Measurements from ENCODE around the gene CDH13.

The CDH13 gene

DNA sequence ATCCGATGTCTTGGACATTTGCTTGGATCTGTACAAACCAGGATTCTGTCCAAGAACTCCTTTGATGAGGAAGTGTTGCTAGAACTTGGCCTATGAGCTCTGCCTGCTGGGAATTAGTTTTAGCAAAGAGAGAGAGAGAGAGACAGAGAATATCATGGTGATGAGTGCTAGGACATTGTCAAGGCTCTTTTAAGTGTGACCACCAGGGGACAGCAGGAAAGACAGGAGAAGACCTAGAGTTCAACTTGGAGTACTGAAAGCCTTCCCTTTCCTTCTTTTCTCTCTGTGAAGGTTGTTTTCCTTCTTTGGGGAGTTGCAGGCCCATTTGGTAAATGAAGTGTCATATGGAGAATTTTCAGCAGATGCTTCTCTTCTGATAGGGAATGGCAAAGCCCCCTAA lies 791.8 kb downstream of the CDH13 start:
- no peak overlapping the region for H3K27ac Mint-ChIP-seq

DNA sequence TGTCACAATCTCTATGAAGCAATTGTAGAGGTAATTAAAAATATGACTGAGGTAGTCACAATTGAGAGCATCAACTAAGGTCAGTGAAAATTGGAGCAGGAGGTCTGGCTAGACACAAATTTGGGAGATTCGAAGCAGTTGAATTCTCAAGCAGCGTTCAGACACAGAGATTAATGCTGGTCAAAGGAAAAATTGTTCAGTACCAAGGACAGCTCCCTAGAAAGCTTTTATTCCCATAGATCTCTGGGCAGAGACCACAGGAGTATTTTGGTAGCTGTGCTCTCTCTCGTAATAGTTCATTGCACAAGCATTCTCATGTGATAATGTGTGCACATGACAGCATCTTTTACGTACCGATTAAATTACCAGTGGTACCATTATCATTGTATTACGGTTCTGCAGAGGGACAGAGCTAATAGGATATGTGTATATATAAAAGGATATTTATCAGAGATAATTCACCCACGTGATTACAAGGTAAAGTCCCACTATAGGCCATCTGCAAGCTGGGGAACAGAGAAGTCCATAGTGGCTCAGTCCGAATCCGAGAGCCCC lies 793.5 kb downstream of the CDH13 start:
- Mint-ChIP-seq H3K9me3 (no peaks in the 10 kb centered on the region), H3K4me1 (ENCODE audit: low read depth) (no peaks in the 10 kb centered on the region), H3K27me3 (ENCODE audit: low read depth) (no peaks in the 10 kb centered on the region), H3K36me3 (ENCODE audit: low read depth) (no peaks in the 10 kb centered on the region), H3K4me3 (no peak overlapping the region), H3K27ac (no peak overlapping the region)

More for the DNA sequence above, 791.8 kb downstream of the CDH13 start:
- H3K36me3 Mint-ChIP-seq (ENCODE audit: low read depth): no peaks in the 10 kb centered on the region
- no peak overlapping the region for H3K4me3 Mint-ChIP-seq
- no peaks in the 10 kb centered on the region for H3K4me1 Mint-ChIP-seq (ENCODE audit: low read depth)
- H3K9me3 Mint-ChIP-seq: no peaks in the 10 kb centered on the region
- H3K27me3 Mint-ChIP-seq (ENCODE audit: low read depth): no peaks in the 10 kb centered on the region

DNA sequence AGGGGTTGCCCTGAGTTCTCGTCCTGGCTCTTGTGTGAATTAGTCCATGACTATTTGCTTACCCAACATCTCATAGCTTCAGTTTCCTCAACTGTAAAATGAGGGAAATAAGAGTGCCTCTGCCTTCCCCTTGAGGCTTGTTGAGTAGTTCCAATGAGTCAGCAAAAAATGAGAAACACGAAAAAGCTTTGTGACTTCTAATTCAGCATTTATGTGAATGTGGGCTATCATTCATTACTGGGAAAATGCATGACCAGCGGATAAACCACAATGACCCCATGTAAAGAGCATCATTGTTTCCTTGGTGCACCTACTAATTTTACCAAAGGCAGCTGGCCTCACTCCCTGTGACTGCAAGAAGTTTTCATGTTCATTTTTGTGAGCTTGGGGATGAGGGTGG lies 806.4 kb downstream of the CDH13 start:
- Mint-ChIP-seq H3K36me3 (ENCODE audit: low read depth) (no peaks in the 10 kb centered on the region), H3K9me3 (peaks cover 10% of the 10 kb centered on the region), H3K4me1 (ENCODE audit: low read depth) (no peaks in the 10 kb centered on the region), H3K27me3 (ENCODE audit: low read depth) (no peaks in the 10 kb centered on the region), H3K4me3 (no peak overlapping the region), H3K27ac (no peak overlapping the region)

DNA sequence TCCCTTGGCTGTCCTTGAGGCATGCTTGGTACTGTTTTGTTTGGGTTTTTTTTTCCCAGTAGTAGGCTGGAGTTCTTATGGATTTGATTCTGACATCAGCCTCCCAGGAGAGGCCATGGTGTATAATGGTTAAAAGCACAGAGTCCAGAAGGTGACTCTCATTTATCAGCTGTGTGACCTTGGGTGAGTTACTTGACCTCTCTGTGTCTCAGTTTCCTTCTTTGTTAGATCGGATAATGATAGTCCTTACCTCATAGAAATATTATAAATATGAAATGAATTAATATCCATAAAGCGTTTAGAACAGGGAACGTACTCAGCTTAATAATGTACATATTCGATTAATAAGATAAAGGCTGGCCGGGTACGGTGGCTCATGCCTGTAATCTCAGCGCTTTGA lies 810.3 kb downstream of the CDH13 start:
- Mint-ChIP-seq H3K4me3 (no peak overlapping the region), H3K27ac (no peak overlapping the region), H3K9me3 (no peaks in the 10 kb centered on the region), H3K4me1 (ENCODE audit: low read depth) (no peaks in the 10 kb centered on the region), H3K27me3 (ENCODE audit: low read depth) (no peaks in the 10 kb centered on the region), H3K36me3 (ENCODE audit: low read depth) (no peaks in the 10 kb centered on the region)

DNA sequence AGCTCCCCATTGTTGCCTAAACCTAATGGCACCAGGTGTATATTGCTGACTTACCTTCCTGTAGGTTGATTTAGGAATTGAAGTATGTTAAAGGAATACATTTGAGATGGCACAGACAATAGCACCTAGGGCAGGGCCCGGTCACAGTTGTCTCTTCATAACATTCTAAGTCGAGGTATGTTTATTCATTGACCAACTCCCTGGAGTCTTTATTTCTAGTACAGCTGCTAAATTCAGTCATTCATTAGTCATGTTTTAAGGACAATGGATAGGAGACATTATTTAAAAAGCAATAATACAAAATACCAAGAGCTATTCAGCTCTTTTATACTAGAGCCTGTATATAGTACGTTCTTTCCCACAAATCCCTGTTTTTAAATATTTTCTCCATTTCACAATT lies 811.6 kb downstream of the CDH13 start:
- Mint-ChIP-seq H3K27ac (no peak overlapping the region), H3K27me3 (ENCODE audit: low read depth) (no peaks in the 10 kb centered on the region), H3K36me3 (ENCODE audit: low read depth) (no peaks in the 10 kb centered on the region), H3K9me3 (no peaks in the 10 kb centered on the region), H3K4me3 (no peak overlapping the region), H3K4me1 (ENCODE audit: low read depth) (no peaks in the 10 kb centered on the region)

DNA sequence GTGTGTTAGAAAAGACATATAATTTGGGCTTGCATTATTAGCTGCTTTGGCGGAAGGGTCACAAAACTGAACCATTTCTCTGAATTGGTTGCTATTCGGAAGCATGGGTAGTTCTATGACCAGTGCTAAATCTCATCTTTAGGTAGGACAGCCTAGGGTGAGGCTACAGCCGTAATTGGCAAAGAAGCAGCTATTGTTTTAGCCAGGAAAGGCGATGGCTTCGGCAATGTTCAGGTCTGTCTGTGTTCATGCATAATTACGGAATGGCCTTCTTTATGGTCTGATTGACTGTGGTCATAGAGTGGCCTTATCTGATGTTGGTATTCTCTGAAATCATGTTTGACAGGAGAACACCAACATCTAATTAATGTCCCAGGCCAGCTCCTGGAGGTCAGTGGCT lies 812.6 kb downstream of the CDH13 start:
- Mint-ChIP-seq H3K36me3 (ENCODE audit: low read depth) (no peaks in the 10 kb centered on the region), H3K4me1 (ENCODE audit: low read depth) (no peaks in the 10 kb centered on the region), H3K27ac (no peak overlapping the region), H3K27me3 (ENCODE audit: low read depth) (no peaks in the 10 kb centered on the region), H3K9me3 (no peaks in the 10 kb centered on the region), H3K4me3 (no peak overlapping the region)

DNA sequence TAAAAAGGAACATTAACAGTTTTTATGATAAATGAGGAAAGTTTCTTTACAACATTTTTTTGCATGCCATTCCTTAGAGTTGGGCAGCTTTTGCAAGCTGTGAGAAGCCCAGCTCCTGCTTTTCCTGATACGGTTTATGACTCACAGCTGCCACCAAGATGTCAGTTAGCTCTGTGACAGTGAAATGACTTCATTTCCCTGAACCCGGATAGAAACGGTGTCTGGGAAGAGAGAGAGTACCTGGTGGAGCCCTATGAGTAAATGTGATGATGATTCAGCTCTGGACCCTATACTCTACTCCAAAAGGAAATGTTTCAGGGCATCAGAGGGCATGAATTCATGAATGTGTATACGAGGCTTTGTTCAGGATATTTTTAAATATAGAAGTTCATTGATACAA lies 814.7 kb downstream of the CDH13 start:
- Mint-ChIP-seq H3K27me3 (ENCODE audit: low read depth) (no peaks in the 10 kb centered on the region), H3K36me3 (ENCODE audit: low read depth) (no peaks in the 10 kb centered on the region), H3K4me1 (ENCODE audit: low read depth) (no peaks in the 10 kb centered on the region), H3K9me3 (no peaks in the 10 kb centered on the region), H3K4me3 (no peak overlapping the region), H3K27ac (no peak overlapping the region)

DNA sequence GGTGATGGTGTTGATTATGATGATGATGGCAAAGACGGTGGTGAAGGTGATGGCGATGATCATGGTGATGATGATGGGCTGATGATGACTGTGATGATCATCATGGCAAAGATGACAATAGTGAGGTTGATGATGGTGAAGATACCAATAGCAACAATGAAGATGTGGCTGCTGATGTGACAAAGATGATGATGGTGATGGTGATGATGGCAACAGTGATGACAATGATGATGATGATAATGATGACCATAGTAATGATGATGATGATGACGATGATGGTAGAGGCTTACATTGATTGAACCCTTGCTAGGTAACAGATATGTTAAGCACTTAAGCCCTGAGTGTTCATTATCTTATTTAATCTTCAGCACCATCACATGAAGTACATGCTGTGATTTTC lies 817.2 kb downstream of the CDH13 start:
- no peak overlapping the region for H3K4me3 Mint-ChIP-seq

DNA sequence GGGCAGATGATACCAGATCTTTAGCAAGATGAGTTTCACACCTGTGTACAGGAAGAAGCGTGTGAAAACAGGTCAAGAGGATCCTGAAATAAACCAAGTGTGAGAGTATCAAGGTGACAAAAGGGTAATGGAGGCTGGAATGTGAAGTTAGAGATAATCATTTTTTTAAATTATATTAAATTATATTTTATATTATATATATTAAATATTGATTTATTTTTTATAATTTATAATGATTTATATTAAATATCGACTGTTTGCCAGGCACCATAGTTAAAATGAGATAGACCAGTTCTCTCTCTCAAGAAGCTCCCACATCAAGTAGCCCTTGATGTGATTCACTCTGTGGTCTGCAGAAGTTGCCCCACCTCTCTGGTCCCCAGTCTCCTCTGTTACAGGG lies 820.8 kb downstream of the CDH13 start:
- Mint-ChIP-seq H3K9me3 (no peaks in the 10 kb centered on the region), H3K4me1 (ENCODE audit: low read depth) (no peaks in the 10 kb centered on the region), H3K27ac (no peak overlapping the region), H3K36me3 (ENCODE audit: low read depth) (no peaks in the 10 kb centered on the region), H3K4me3 (no peak overlapping the region), H3K27me3 (ENCODE audit: low read depth) (no peaks in the 10 kb centered on the region)

More for the DNA sequence above, 817.2 kb downstream of the CDH13 start:
- no peaks in the 10 kb centered on the region for H3K9me3 Mint-ChIP-seq
- H3K4me1 Mint-ChIP-seq (ENCODE audit: low read depth): no peaks in the 10 kb centered on the region
- H3K36me3 Mint-ChIP-seq (ENCODE audit: low read depth): no peaks in the 10 kb centered on the region
- H3K27me3 Mint-ChIP-seq (ENCODE audit: low read depth): no peaks in the 10 kb centered on the region
- no peak overlapping the region for H3K27ac Mint-ChIP-seq

DNA sequence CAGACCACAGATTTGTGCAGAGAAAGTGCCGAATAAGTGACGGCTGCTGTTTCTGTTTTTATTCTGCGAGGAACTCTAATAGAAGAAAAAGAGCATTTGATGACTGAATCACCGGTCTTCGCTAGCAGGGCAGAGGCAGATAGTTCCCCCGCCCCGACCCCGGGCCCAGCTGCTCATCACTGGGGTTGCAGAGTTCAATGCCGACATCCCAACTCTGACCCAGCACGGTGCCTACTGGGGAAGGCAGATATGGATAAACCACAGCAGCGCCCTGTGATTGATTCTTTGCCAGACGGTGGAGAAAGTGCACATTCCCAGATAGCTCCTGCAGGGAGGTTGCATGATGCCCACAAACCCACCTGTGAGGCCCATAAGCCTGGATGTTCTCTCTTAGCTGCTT lies 823.1 kb downstream of the CDH13 start:
- Mint-ChIP-seq H3K9me3 (no peaks in the 10 kb centered on the region), H3K27ac (no peak overlapping the region), H3K4me1 (ENCODE audit: low read depth) (no peaks in the 10 kb centered on the region), H3K4me3 (no peak overlapping the region), H3K36me3 (ENCODE audit: low read depth) (no peaks in the 10 kb centered on the region), H3K27me3 (ENCODE audit: low read depth) (no peaks in the 10 kb centered on the region)

DNA sequence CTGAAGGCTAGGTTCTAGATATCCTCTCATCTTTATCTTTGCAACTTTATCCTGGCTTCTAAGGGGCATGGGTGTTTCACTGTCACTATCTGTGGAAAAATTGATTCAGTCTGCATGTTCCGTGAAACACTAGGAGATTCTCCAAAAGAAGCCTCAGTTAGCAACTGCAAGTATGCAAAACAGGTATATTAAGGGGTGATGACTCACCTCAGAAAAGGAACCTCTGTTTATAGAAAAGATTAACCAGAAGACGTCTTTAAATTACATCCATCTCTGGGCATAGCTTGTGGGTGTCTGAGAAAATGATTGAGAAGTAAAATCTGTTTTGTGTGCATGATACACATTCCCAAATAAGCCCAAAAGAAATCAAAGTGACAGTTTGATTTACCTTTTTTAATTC lies 827.2 kb downstream of the CDH13 start:
- no peak overlapping the region for H3K4me3 Mint-ChIP-seq
- H3K27me3 Mint-ChIP-seq (ENCODE audit: low read depth): no peaks in the 10 kb centered on the region
- no peaks in the 10 kb centered on the region for H3K36me3 Mint-ChIP-seq (ENCODE audit: low read depth)
- no peak overlapping the region for H3K27ac Mint-ChIP-seq
- no peaks in the 10 kb centered on the region for H3K4me1 Mint-ChIP-seq (ENCODE audit: low read depth)
- no peaks in the 10 kb centered on the region for H3K9me3 Mint-ChIP-seq

DNA sequence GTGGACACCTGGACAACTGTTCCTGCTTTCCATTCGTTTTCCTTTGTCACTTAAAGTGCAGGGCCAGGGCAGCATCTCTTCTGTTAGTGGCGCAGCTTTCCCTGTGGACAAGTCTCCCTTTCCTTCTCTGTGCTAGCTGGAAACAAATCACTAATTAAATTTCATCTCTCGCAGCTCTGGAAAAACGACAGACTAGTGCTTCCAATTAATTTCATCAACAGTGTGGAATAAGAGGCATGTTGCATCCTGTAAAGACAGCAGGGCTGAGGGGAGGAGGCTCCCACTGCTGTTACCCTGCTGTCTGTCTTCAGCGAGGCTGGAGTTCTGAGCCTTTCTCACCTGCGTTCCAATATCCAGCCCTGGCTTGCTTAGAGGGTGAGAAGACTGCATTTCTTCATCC lies 828.9 kb downstream of the CDH13 start:
- Mint-ChIP-seq H3K4me3 (no peak overlapping the region), H3K27me3 (ENCODE audit: low read depth) (no peaks in the 10 kb centered on the region), H3K4me1 (ENCODE audit: low read depth) (no peaks in the 10 kb centered on the region), H3K36me3 (ENCODE audit: low read depth) (no peaks in the 10 kb centered on the region), H3K9me3 (no peaks in the 10 kb centered on the region), H3K27ac (no peak overlapping the region)

DNA sequence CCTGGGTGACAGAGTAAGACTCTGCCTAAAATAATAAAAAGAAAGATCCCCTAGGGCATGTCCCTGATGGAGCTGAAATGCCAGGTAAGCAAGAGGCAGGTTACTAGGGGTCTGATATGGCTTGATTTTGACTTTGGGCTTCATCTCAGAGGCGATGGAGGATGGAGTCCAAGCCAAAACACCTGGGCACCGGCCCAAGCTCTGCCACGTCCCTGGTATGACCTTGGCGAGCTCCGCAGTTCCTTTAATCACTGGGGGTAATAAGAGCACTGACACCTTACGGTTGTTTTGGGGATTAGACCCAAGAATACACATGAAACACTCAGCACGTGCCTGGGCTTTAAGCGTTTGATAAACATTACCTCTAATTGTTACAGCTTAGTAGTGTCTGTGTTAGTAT lies 830.2 kb downstream of the CDH13 start:
- Mint-ChIP-seq H3K27me3 (ENCODE audit: low read depth) (no peaks in the 10 kb centered on the region), H3K9me3 (no peaks in the 10 kb centered on the region), H3K4me3 (no peak overlapping the region), H3K36me3 (ENCODE audit: low read depth) (no peaks in the 10 kb centered on the region), H3K4me1 (ENCODE audit: low read depth) (no peaks in the 10 kb centered on the region), H3K27ac (no peak overlapping the region)

DNA sequence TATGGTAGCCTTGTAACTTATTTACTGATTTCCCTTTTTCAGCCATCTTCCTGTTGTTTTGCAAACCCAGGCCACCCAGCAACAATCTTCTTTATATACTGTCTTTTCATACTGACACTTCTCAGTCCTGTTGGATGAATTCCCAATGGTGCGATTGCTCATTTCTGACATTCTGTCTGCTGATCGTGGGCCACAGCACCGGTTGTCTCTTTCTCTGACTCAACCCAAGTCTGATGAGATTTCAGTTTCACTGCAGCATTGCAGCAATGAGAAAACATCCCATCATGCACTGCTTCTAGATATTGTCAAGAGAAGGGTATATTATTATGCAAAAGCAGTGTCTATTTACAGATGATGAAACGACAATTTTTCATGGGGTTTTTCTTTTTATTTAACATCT lies 831.8 kb downstream of the CDH13 start:
- Mint-ChIP-seq H3K36me3 (ENCODE audit: low read depth) (no peaks in the 10 kb centered on the region), H3K27me3 (ENCODE audit: low read depth) (no peaks in the 10 kb centered on the region), H3K4me1 (ENCODE audit: low read depth) (no peaks in the 10 kb centered on the region), H3K9me3 (no peaks in the 10 kb centered on the region), H3K4me3 (no peak overlapping the region), H3K27ac (no peak overlapping the region)

DNA sequence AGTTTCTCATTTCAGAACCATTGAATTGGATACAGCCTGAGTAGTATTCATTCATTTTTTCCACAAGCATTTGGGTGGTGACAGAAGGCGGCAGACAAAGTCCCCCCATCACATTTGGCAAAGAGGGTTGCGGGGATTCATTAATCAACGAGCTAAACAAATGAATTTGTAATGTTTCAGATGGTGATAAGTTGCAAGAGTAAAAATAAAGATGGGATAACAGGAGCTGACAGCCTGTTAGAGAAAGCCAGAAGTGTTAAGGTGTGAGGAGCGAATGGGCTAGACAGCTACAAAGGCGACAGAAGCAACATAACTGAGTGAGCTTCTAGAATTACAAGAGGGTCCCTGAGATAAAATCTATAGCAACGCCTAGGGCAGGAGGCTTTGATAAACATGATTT lies 838.2 kb downstream of the CDH13 start:
- H3K4me3 Mint-ChIP-seq: no peak overlapping the region
- no peak overlapping the region for H3K27ac Mint-ChIP-seq
- H3K36me3 Mint-ChIP-seq (ENCODE audit: low read depth): no peaks in the 10 kb centered on the region
- H3K9me3 Mint-ChIP-seq: no peaks in the 10 kb centered on the region
- H3K4me1 Mint-ChIP-seq (ENCODE audit: low read depth): no peaks in the 10 kb centered on the region
- H3K27me3 Mint-ChIP-seq (ENCODE audit: low read depth): no peaks in the 10 kb centered on the region

DNA sequence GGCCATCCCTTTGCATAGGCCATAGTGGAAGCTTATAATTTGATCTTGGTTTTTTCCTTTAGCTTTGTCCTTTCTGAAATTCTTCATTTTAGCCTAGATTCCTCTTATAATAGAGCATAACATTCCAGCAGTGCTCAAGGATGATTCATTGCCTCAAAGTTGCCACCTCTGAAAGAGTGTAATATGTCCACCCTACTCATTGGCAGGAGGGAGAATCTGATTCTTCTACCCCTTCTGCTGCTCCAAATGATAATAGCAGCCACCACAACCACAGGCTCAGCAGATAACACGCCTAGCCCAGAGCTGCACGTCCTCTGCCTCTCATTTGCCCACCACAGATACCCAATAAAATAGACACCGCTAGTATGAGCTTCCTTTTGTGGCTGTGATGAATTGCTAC lies 843.6 kb downstream of the CDH13 start:
- no peaks in the 10 kb centered on the region for H3K27me3 Mint-ChIP-seq (ENCODE audit: low read depth)
- no peak overlapping the region for H3K4me3 Mint-ChIP-seq
- H3K27ac Mint-ChIP-seq: no peak overlapping the region
- no peaks in the 10 kb centered on the region for H3K4me1 Mint-ChIP-seq (ENCODE audit: low read depth)
- H3K9me3 Mint-ChIP-seq: no peaks in the 10 kb centered on the region
- no peaks in the 10 kb centered on the region for H3K36me3 Mint-ChIP-seq (ENCODE audit: low read depth)
